Body of pancreas (tissue), 4 donors: ENCODE measurements around the gene OR2AK2.

Experiments
- CTCF ChIP-seq, 7 experiments: fragments of 450-650 bp in 4 of 7; fragments of 200-600 bp in 3 of 7; sonication (generic) in 3 of 7; IDR thresholded peaks; one replicate each; pipeline ENCODE4 v1.5.1; 2016 to 2019; ENCODE audit warnings: antibody characterized with exemption in 7 of 7
- POLR2A ChIP-seq, 3 donors: fragments of 450-650 bp; IDR thresholded peaks; one replicate each; pipeline ENCODE4 v1.6.1; 2016; ENCODE audit warnings: antibody characterized with exemption in 3 of 3, mild to moderate bottlenecking in 2 of 3

DNA sequence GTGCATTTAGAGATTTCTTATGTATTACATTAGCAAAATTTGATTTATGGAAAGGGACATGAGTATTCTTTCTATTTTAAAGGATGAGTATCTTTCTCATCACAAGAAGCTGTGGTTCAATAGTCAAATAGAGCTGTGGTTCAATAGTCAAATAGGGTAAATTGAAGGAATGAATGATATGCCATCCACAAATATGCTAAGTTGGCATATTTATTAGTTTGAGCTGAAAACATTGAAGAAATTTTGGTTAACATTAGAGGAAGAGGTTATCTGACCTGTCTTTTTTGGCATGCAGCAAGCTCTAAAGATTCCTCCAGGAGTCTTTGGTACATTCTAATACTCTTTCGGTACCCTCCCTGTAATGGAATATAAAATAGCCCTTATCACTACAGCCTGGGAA lies 11.6 kb upstream of the OR2AK2 start:
- no peak for TF ChIP-seq CTCF (IDR thresholded peaks at IDR 0.05)
- no peak for TF ChIP-seq POLR2A (IDR thresholded peaks at IDR 0.05)
